Measurements from ENCODE around the gene GJA10. TPM values are rescaled to one million over a fixed set of nuclear protein-coding genes. Genes with fewer than 3 reads are reported as not detected.

Gene GJA10
- total RNA-seq, 1 donor from 2014 or later = not detected

- H3K4me3 ChIP-seq (ENCODE audit: low read depth, low read length) = no peak overlapping the region
- no peaks in the 10 kb centered on the region for H3K36me3 ChIP-seq (ENCODE audit: control insufficient read depth, insufficient read depth, low read length)
- TF ChIP-seq CTCF (IDR thresholded peaks at IDR 0.05; ENCODE audit: insufficient read depth, low read length, poor library complexity, severe bottlenecking) = peak; percentile 37
- DNase-seq (ENCODE audit: low read depth) = no peak
- no peaks in the 10 kb centered on the region for H3K27me3 ChIP-seq (ENCODE audit: control insufficient read depth, insufficient read depth, low read length)
Observed at GRCh38 chr6:89944826-89945407, 50.6 kb downstream of the GJA10 start.

Other genes starting within 250 kb of the GJA10 start
- gene MDN1, start 74.7 kb upstream of the GJA10 start, total RNA-seq = 19.6 and 28.6 TPM in 2 replicates
- 9.5 and 9.7 TPM in 2 replicates for gene CASP8AP2, start 64.6 kb upstream of the GJA10 start, total RNA-seq

Measured in kidney epithelial cell (primary cell).